Aorta (tissue), 5 donors: ENCODE data around the gene INO80B. TPM values are rescaled to one million over a fixed set of nuclear protein-coding genes. Genes with fewer than 3 reads are reported as not detected.

Source experiments
- ATAC-seq: fragments of 200-7000 bp; cut with Tn5 transposase; one replicate; pipeline ENCODE4 v1.9.1; 2022; ENCODE audit warnings: moderate library complexity; ENCODE audit not compliant: low FRiP score
- DNase-seq, 2 donors: peaks; one replicate each; pipeline ENCODE4 v3.0.0-alpha.2; 2020
- H3K27ac ChIP-seq, 2 donors: one replicate each; pipeline ENCODE4 v1.5.1; 2013; ENCODE audit warnings: low read length in 2 of 2, mild to moderate bottlenecking in 2 of 2, moderate library complexity in 2 of 2, control low read depth in 1 of 2, inconsistent platforms in 1 of 2, low read depth in 1 of 2
- H3K27me3 ChIP-seq, 2 donors: one replicate each; pipeline ENCODE4 v1.6.1; 2013; ENCODE audit warnings: control low read depth in 1 of 2, low read length in 1 of 2, mild to moderate bottlenecking in 1 of 2, moderate library complexity in 1 of 2; ENCODE audit not compliant: insufficient read depth in 2 of 2, control insufficient read depth in 1 of 2
- H3K36me3 ChIP-seq, 2 donors: one replicate each; pipeline ENCODE4 v1.6.1; 2013; ENCODE audit warnings: control low read depth in 1 of 2, low read length in 1 of 2, mild to moderate bottlenecking in 1 of 2; ENCODE audit not compliant: insufficient read depth in 2 of 2, control insufficient read depth in 1 of 2
- H3K4me1 ChIP-seq, 2 donors: one replicate each; pipeline ENCODE4 v1.6.1; 2013; ENCODE audit warnings: low read length in 2 of 2, control low read depth in 1 of 2, mild to moderate bottlenecking in 1 of 2, moderate library complexity in 1 of 2; ENCODE audit not compliant: insufficient read depth in 2 of 2, control insufficient read depth in 1 of 2
- H3K4me3 ChIP-seq, 2 donors: one replicate each; pipeline ENCODE4 v1.5.1; 2013; ENCODE audit warnings: low read length in 2 of 2, control low read depth in 1 of 2, mild to moderate bottlenecking in 1 of 2
- H3K9me3 ChIP-seq: one replicate; pipeline ENCODE4 v1.6.1; 2013; ENCODE audit warnings: mild to moderate bottlenecking, low read length; ENCODE audit not compliant: control insufficient read depth
- WGBS, 2 donors: extraction: QIAGEN DNeasy Blood & Tissue Kit; methylation state at CpG; one replicate each; pipeline ENCODE4 v1.1.7; 2013; 5-methylcytosine and 5-hydroxymethylcytosine counted together
- intact Hi-C, 2 donors: fragments of 100-400 bp; cut with DNase I; formaldehyde crosslinking; loops; one replicate each; pipeline versions ENCODE4 v1.14.2 to v1.15.0; 2022
- polyA plus RNA-seq, 2 donors: library from polyadenylated mRNA; stranded (reverse); fragments of 200-250 nt; gene quantifications; one replicate each; pipeline ENCODE4 v1.2.3, GENCODE V29; 2013
- total RNA-seq, 2 donors: library from RNA; stranded (reverse); fragmentation: NEBNext Ultra II Directional; extraction: Animal tissue kit (Norgen Biotek cat#: 25700); gene quantifications; one replicate each; pipeline ENCODE4 v1.2.1, GENCODE V29; 2021
- donor health status: healthy with polysubstance abuse.
- donor health status: Bipolar disorder and iron deficiency.
- donor health status: DM: no; HTN: no; CAD: no.
- donor health status: DM: no; HTN: no; CAD: no.
- donor health status: DM: yes; HTN: yes; CAD: no.

Gene INO80B
- total and polyA plus RNA-seq, 4 donors, result 18.2 to 60.9 (median 33.8) TPM

GRCh38 chr2:74424139-74424992 is 30.5 kb upstream of the INO80B start:
- peak in 1 of 2 donors; percentile 11 for DNase-seq
- H3K36me3 ChIP-seq, result no peaks in the 10 kb centered on the region
- H3K9me3 ChIP-seq, result no peaks in the 10 kb centered on the region
- intact Hi-C loops, result no loop called here
- no peak for ATAC-seq
- no peak overlapping the region for H3K27ac ChIP-seq
- no peaks in the 10 kb centered on the region for H3K27me3 ChIP-seq
- no peaks in the 10 kb centered on the region for H3K4me1 ChIP-seq
- H3K4me3 ChIP-seq, result no peak overlapping the region
- 71 to 73% methylated on average over 5 of the region's 5 CpGs for WGBS, 2 donors

- no peaks in the 10 kb centered on the region for H3K36me3 ChIP-seq
Measured at GRCh38 chr2:74424995-74425406, 29.9 kb upstream of the INO80B start.

GRCh38 chr2:74425523-74425922 is 29.4 kb upstream of the INO80B start:
- no peaks in the 10 kb centered on the region for H3K9me3 ChIP-seq
- ATAC-seq (no peak), DNase-seq (no peak)
- H3K27ac ChIP-seq, result no peak overlapping the region
- no peaks in the 10 kb centered on the region for H3K36me3 ChIP-seq
- 79 to 82% methylated on average over 7 of the region's 7 CpGs for WGBS, 2 donors
- no peaks in the 10 kb centered on the region for H3K27me3 ChIP-seq
- H3K4me1 ChIP-seq, result no peaks in the 10 kb centered on the region
- intact Hi-C loops, result no loop called here
- H3K4me3 ChIP-seq, result no peak overlapping the region

More at GRCh38 chr2:74424995-74425406, 29.9 kb upstream of the INO80B start:
- DNase-seq (no peak), ATAC-seq (no peak)
- no peaks in the 10 kb centered on the region for H3K9me3 ChIP-seq
- no peaks in the 10 kb centered on the region for H3K4me1 ChIP-seq
- intact Hi-C loops, result no loop called here
- 73 to 87% methylated on average over 5 of the region's 5 CpGs for WGBS, 2 donors
- no peak overlapping the region for H3K4me3 ChIP-seq
- H3K27ac ChIP-seq, result no peak overlapping the region
- H3K27me3 ChIP-seq, result no peaks in the 10 kb centered on the region

- H3K4me1 ChIP-seq, result no peaks in the 10 kb centered on the region
- no peaks in the 10 kb centered on the region for H3K36me3 ChIP-seq
- no peaks in the 10 kb centered on the region for H3K9me3 ChIP-seq
- H3K27me3 ChIP-seq, result no peaks in the 10 kb centered on the region
- ATAC-seq, result no peak
- no peak overlapping the region for H3K27ac ChIP-seq
- DNase-seq, result no peak
- intact Hi-C loops, result no loop called here
- WGBS, 2 donors, result 80% methylated on average over 14 of the region's 14 CpGs
- H3K4me3 ChIP-seq, result no peak overlapping the region
Measured at GRCh38 chr2:74426181-74426758, 28.6 kb upstream of the INO80B start.

- H3K4me3 ChIP-seq, result no peak overlapping the region
- no peaks in the 10 kb centered on the region for H3K36me3 ChIP-seq
- DNase-seq (no peak), ATAC-seq (no peak)
- intact Hi-C loops, result no loop called here
- no peaks in the 10 kb centered on the region for H3K27me3 ChIP-seq
- H3K27ac ChIP-seq, result no peak overlapping the region
- no peaks in the 10 kb centered on the region for H3K4me1 ChIP-seq
- no peaks in the 10 kb centered on the region for H3K9me3 ChIP-seq
- WGBS, 2 donors, result 81 to 88% methylated on average over 3 of the region's 3 CpGs
Measured at GRCh38 chr2:74427551-74427950, 27.3 kb upstream of the INO80B start.

GRCh38 chr2:74428675-74429074 is 26.2 kb upstream of the INO80B start:
- Histone ChIP-seq H3K4me1 (no peaks in the 10 kb centered on the region), H3K4me3 (no peak overlapping the region), H3K36me3 (no peaks in the 10 kb centered on the region), H3K9me3 (no peaks in the 10 kb centered on the region), H3K27me3 (no peaks in the 10 kb centered on the region), H3K27ac (no peak overlapping the region)
- DNase-seq (no peak), ATAC-seq (no peak)
- intact Hi-C loops, result no loop called here
- 59 to 60% methylated on average over 5 of the region's 5 CpGs for WGBS, 2 donors

GRCh38 chr2:74429487-74430451 is 25.1 kb upstream of the INO80B start:
- Histone ChIP-seq H3K27me3 (no peaks in the 10 kb centered on the region), H3K4me1 (no peaks in the 10 kb centered on the region), H3K9me3 (no peaks in the 10 kb centered on the region), H3K36me3 (no peaks in the 10 kb centered on the region), H3K4me3 (no peak overlapping the region), H3K27ac (no peak overlapping the region)
- no peak for ATAC-seq
- intact Hi-C loops, result no loop called here
- 86 to 87% methylated on average over 15 to 18 of the region's 18 CpGs for whole genome bisulfite sequencing, 2 donors
- DNase-seq, result no peak

- Histone ChIP-seq H3K27ac (no peak overlapping the region), H3K4me3 (no peak overlapping the region), H3K36me3 (no peaks in the 10 kb centered on the region), H3K4me1 (no peaks in the 10 kb centered on the region), H3K27me3 (no peaks in the 10 kb centered on the region), H3K9me3 (no peaks in the 10 kb centered on the region)
- WGBS, 2 donors, result 88 to 89% methylated on average over 11 of the region's 11 CpGs
- no peak for ATAC-seq
- intact Hi-C loops, result no loop called here
- no peak for DNase-seq
Measured at GRCh38 chr2:74430502-74430901, 24.4 kb upstream of the INO80B start.
